ENCODE data around the gene CENPP.
A peak's percentile ranks its signal among the peaks of the same experiment; 100 is the strongest.

Gene CENPP

DNA sequence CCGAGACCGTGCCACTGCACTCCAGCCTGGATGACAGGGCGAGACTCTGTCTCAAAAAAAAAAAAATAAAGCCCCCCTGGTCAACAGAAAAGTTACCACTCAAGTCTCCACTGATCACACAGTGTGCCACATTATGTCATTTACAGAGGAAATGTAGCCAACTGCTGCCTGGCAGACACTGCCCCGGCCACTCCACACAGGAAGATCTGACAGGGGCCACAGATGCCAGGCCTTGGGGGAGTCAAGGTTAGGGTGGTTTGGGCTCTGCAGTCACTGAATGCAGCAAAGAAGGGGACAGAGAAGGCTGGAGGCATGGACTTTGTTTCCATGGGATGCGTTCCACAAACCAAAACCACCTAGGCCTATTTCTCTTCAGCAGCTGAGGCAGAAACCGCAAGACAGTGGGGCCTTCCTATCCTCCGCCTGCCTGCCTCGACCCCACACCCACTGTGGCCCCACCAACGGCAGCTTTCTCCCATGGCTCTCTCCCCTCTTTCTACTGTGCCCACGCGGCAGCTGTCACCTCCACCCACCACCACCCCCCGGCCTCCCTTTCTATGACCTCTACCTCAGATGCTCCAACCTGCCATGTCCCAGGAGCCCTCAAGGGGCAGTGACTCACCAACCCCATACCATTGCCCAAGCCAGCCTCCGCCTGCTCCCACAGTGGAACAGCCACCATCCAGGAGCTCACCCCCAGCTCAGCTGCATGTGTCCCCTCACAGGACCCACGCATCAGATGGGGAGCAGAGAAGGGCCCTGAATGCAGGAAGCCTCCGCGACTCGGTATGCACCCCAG is 331.7 kb downstream of the CENPP start:
- no peak for DNase-seq (ENCODE audit: low read depth in 2 of 2)

DNA sequence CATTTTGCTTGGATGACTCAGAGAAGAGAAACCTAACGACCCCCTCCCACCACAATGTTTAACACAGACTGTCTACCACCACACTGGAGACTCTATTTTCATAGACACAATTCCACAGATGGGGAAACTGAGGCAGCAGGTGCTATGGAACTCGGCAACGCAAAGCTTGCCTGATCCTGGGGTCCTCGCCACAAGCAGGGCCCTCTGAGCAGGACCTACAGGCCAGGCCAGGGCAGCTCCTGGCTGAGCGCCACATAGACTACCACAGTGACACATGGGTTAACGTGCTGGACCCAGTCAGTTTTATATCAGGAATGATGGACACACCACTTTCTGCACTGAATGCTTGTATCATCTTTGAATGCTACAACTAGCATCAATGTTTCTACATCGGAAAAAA is 332.4 kb downstream of the CENPP start:
- no peak for DNase-seq (ENCODE audit: low read depth in 2 of 2)

DNA sequence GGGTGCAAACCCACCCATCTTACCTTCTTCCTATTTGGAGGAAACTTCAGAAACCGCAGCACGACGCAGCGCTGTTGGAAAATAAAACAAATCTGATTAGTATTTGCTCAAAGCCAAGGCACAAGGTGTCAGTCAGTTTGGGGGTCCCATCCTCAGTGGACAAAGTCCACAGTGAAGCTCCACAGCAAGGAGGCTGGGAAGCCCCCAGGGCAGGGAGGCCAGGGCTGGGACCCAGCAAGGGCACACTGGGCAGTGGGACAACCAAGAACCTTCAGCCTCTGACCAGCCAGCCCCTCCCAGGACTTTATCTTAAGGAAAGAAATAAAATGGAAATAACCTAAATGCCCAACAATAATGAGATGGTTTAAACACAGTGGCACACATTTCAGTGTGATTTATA is 332.9 kb downstream of the CENPP start:
- DNase-seq (ENCODE audit: low read depth in 2 of 2) = no peak

DNA sequence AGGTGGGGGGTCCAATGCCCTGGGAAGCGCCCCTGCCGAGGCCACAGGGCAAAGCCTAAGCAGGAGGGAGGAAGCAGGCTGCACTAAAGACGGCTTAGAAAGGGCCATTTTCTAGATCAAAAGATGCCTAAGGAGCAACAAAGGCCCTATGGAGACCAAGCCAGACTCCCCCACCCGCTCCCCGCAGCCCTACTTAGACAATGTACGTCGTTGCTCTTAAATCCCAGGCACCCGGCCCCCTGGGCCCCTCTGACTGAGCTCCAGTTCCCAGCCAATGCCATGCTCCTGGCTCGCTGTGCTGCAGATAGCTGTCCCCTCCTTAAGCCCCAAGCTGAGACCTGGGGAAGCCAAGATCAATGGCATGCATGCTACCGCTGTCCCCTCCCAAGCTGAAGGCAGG is 333.8 kb downstream of the CENPP start:
- DNase-seq (ENCODE audit: low read depth in 2 of 2) = no peak

DNA sequence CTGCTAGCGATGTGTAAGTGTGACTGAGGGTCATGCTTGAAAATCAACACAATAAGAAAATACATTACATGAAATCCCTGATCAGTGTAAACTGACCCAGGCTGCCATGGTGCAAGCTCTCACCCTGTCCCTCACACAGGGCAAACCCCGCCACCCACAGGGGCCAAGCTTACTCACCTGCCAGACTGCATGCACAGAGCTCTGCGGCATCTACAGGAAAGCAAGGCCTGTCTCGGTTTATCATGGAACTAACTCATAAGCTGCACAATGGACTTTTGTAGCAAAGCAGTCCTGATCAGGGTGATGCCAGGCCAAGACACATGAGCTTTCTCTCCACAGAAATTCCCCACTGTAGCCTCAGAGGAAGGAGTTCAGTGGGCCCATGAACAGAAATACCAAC is 334.5 kb downstream of the CENPP start:
- no peak for DNase-seq (ENCODE audit: low read depth in 2 of 2)

DNA sequence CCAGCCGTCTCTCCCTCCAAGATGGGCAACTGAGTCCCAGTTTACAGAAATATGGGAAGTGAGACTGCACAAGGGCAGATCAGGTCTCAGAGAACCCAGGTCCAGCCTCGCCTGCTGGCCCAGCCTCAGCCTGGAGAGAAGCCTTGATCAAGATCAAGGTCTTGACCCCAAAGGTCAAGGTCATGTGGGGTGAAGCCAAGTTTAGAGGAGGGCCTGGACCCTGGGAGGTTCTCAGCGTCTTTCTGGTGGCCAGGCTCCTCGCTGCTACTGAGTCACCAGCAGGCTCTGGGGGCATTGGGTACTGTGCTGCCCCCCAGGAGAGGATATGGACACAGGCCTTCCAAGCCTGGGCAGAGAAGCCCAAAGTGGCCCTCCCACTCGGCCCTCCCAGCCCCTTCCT is 335.4 kb downstream of the CENPP start:
- DNase-seq (ENCODE audit: low read depth in 2 of 2) = no peak

DNA sequence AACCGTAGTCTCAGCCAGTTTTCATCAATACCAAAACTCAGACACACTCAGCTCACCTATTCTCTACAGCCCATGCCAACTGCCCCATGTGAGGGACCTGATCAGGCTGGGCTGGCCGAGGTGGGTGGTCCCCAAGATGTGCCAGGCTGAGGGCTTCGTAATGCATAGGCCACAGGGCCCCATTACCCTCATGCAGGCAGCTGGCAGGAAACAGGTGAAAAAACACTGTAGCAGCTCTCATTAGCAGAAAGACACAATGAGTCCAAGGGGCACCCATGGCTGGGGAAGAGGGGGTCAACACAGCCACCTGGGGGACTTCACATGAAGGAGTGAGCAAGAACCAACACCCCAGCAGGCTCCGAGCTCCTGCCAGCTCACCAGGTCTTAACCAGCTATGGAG is 336.0 kb downstream of the CENPP start:
- no peak for DNase-seq (ENCODE audit: low read depth in 2 of 2)

DNA sequence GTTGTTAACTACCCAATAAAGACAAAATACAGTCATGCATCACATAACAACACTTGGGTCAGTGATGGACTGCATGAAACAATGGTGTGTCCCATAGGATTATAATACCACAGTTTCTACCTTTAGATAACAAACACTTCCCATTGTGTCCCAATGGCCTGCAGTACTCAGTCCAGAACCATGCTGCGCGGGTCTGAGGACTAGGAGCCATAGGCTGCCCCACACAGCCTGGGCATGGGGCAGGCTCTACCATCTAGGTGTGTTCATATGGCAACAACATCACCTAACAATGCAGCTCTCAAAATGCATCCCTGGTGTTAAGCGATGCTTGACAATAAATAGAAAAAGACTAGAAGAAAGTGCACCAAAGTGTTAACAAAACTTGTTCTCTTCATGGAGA is 337.4 kb downstream of the CENPP start:
- no peak for DNase-seq (ENCODE audit: low read depth in 2 of 2)

DNA sequence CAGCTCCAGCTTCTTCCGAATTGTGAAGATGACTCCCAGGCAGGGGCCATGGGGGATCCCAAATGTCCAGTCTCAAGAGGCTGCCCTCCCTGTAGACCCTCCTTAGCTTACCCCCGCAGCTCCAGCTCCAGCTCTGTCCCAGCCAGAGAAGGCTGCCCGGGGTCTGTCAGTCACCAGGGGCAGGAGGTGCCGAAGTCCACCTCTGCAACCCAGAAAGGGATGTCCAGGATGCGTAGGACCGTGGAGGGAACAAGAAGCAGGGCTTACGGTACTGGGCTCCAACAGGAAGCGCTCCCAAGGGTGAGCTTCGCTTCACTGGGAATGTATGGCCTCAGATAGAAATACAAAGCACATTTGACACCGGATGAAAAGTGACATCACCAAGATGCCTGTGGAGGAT is 338.2 kb downstream of the CENPP start:
- DNase-seq (ENCODE audit: low read depth in 2 of 2) = no peak

DNA sequence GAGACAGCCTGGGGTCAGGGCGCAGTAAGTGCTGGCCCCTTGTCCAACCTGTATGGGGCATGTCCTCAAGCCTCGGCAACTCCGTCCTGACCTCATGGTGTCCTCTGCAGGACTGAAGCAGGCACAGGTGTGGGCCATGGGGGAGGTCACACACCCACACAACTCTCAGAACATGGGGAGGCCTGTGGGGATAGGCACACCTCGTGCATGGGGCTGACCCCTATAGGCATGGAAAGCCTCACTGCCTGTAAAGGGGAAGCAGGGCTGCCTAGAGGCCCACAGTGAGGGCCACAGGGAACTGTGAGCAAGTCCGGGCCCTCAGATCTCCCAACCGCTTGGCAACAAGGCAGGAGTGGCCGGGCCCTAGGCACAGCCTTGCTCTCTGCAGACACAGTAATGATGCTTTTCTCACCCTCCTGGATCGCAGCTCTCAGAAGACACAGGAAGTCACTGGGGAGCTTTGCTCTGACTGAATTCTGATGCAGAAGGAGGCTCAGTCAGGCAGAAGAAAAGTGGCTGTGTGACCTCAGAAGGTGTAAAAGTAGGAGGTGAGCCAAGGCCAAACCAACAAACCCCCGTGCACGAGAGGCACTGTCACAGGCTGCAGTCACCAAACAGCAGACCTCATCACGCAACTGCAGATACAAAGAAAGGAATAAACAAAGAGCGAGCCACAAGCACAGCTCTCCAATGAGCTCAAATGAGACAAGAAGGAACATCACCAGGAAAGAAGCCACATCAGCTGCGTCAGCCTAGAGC is 338.8 kb downstream of the CENPP start:
- no peak for DNase-seq (ENCODE audit: low read depth in 2 of 2)

DNA sequence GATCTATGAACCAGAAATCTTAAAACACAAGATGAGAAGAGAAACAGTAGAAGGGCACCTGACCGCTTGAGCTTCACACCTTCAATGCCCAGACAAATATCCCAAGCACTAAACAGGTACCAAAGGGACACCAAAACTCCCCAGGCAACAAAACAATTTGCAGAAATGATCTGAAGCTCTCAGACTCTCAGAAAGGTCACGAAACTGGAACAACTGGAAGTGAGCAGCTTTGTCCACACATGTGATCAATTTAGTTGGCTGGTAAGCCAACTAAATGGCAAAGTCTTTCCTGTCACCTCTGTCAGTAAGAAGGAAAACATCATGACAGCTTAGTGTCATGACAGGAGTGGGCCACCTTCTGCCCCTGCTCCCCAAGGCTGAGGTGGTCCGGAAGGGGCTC is 340.1 kb downstream of the CENPP start:
- DNase-seq (ENCODE audit: low read depth in 2 of 2) = no peak

DNA sequence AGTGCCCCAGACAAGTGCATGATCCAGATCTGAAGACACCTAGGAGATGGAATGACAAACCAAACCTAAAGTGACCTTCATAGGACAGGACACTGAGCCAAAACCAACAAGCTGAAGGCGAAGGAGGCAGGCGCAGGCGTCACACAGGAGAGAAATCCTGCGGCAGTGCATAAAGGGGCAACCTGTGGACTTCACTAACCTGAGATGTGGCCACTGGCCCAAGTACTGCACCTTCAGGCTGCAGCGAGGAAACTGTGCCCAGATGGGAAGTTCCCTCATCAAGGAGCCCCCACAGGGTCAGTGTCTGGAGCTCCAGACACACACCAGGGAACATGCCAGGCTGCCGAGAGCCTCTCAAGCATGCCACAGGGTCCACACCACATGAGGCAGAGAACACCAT is 340.5 kb downstream of the CENPP start:
- DNase-seq (ENCODE audit: low read depth in 2 of 2) = no peak

DNA sequence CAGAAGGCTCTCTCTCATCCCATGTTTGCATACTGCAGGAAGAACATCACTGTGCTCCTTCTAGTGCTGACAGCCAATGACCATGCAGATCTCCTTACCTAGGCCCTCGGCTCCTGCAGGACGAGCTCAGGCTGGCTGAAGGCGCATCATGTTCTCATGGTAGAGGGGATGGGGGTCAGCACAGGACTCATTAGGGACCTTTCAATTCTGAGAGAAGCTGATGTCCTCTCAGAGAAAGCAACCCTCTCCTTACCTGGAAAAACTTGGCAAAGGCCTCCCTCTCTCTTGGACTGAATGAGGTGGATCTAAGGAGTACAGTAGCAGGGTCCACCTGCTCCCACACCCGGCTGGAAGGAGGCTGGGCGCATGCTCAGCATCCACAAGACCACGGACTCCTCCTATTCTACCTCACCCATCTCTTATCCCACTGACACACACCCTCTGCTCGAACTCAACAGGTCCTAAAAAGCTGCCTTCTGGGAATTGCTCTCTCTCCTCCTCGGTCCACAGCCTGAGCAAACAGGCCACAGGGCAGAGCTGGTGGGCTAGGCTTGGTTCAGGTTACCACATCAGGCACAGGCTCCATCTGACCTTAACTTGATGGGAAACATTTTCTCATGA is 341.3 kb downstream of the CENPP start:
- no peak for DNase-seq (ENCODE audit: low read depth in 2 of 2)

DNA sequence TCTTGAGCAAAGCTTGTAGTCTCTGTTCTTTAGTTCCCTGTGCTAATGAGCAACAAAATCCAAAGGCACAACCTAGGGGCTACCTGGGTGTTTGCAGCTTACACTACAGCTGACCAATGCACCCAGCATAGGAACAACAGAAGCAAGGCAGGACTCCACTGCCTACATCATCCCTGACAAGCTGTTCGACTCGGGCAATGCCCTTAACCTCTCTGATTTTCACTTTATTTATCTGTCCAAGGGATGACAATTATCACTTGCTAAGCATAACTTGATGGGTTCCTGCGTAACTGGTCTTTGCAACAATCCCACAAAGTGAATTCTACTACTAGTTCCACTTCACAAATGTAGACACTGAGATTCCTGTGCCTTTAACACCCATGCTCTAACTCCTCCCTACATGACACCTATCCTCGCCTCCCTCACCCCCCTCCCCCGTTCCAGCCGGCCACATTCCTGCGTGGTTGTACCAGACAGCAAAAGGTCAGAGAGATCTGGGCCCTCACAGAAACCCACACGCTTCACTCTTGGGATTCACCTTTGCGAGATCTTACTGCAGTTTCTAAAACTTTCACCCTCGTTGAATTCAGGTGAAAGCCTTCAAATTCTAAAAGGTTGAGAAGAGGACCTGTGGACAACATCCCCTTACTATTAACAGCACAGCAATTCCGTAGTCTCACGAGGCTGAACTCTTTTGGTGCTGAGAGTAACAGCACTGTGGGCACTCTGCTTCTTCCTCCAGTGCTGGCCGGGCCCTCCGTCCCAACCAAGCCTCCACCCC is 343.2 kb downstream of the CENPP start:
- no peak for DNase-seq (ENCODE audit: low read depth in 2 of 2)

DNA sequence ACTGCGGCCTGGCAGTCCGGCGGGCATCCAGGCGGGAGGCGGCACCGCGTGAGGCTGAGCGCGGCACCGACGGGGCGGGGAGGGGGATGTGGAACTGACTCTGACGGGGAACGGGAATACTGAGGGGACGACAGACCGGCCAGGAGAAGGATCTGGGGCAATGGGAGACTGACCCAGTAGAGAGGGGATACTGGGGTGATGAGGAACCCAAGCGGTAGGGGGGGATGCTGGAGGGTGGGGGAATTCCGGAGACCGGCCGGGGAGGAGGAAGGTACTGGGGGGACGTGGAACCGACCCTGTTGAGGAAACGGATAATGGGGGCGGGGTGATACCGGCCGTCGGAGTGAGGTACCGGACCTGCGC is 343.8 kb downstream of the CENPP start:
- peak in 1 of 2 donors; percentile 6 for DNase-seq (ENCODE audit: low read depth in 2 of 2)
